Measurements from ENCODE around the gene NPIPA1.
A peak's percentile ranks its signal among the peaks of the same experiment; 100 is the strongest.
"Not testable (repeated sequence)": the region's sequence is repeated elsewhere in the genome, so short reads cannot be mapped to it uniquely, and the experiment has no call there.

Gene NPIPA1

GRCh38 chr16:14976971-14977736 lies 39.9 kb downstream of the NPIPA1 start:
- DNase-seq (ENCODE audit: low read depth, low spot score): not testable (repeated sequence)

GRCh38 chr16:14978281-14978680 lies 41.0 kb downstream of the NPIPA1 start:
- DNase-seq (ENCODE audit: low read depth, low spot score): not testable (repeated sequence)

GRCh38 chr16:14978908-14979307 lies 41.7 kb downstream of the NPIPA1 start:
- DNase-seq (ENCODE audit: low read depth, low spot score): not testable (repeated sequence)

GRCh38 chr16:14981234-14981633 lies 44.0 kb downstream of the NPIPA1 start:
- not testable (repeated sequence) for DNase-seq (ENCODE audit: low read depth, low spot score)

GRCh38 chr16:14982521-14982920 lies 45.3 kb downstream of the NPIPA1 start:
- not testable (repeated sequence) for DNase-seq (ENCODE audit: low read depth, low spot score)

- not testable (repeated sequence) for DNase-seq (ENCODE audit: low read depth, low spot score)
These were observed 50.8 kb downstream of the NPIPA1 start for GRCh38 chr16:14988092-14988491.

- DNase-seq (ENCODE audit: low read depth, low spot score): not testable (repeated sequence)
These were observed 51.5 kb downstream of the NPIPA1 start for GRCh38 chr16:14988661-14989191.

- peak; percentile 16 for DNase-seq (ENCODE audit: low read depth, low spot score)
These were observed 52.3 kb downstream of the NPIPA1 start for GRCh38 chr16:14989291-14990281.

GRCh38 chr16:14993277-14994151 lies 56.3 kb downstream of the NPIPA1 start:
- DNase-seq (ENCODE audit: low read depth, low spot score): not testable (repeated sequence)

GRCh38 chr16:14996702-14997101 lies 59.5 kb downstream of the NPIPA1 start:
- not testable (repeated sequence) for DNase-seq (ENCODE audit: low read depth, low spot score)

GRCh38 chr16:14998300-14998699 lies 61.1 kb downstream of the NPIPA1 start:
- DNase-seq (ENCODE audit: low read depth, low spot score): not testable (repeated sequence)

GRCh38 chr16:14999845-15000244 lies 62.6 kb downstream of the NPIPA1 start:
- not testable (repeated sequence) for DNase-seq (ENCODE audit: low read depth, low spot score)

Measured in ELF-1 (cell line).